K562 (cell line): ENCODE data around the gene SYT6. TPM values are rescaled to one million over a fixed set of nuclear protein-coding genes. Genes with fewer than 3 reads are reported as not detected.

Source experiments
- AFF4 ChIP-seq: sonication (generic); formaldehyde crosslinking; IDR thresholded peaks from 2 replicates; pipeline ENCODE4 v1.8.0; 2023; ENCODE audit warnings: mild to moderate bottlenecking, missing genetic modification reagents
- CSDE1 ChIP-seq, 2 experiments: fragments of 450-650 bp; IDR thresholded peaks; 2 replicates each; pipeline ENCODE4 v1.6.1; 2016; ENCODE audit warnings: mild to moderate bottlenecking in 1 of 2
- ETV1 ChIP-seq: fragments of 450-650 bp; conservative IDR thresholded peaks from 2 replicates; pipeline ENCODE4 v1.6.1; 2016; ENCODE audit warnings: missing genetic modification characterization, control low read depth, low read depth, missing compliant biosample characterization
- HIVEP1 ChIP-seq: fragments of 250-450 bp; sonication (Bioruptor Pico); IDR thresholded peaks from 2 replicates; pipeline ENCODE4 v1.4.0; 2020; ENCODE audit warnings: mild to moderate bottlenecking
- NR2C1 ChIP-seq, 2 experiments: fragments of 450-650 bp; IDR thresholded peaks; 2 replicates each; pipeline ENCODE4 v1.6.1; 2017; ENCODE audit warnings: mild to moderate bottlenecking in 2 of 2, antibody characterized with exemption in 1 of 2, inconsistent platforms in 1 of 2, missing compliant biosample characterization in 1 of 2, missing genetic modification characterization in 1 of 2
- POU5F1 ChIP-seq: fragments of 150-350 bp; IDR thresholded peaks from 2 replicates; pipeline ENCODE4 v1.6.1; 2014; ENCODE audit warnings: borderline replicate concordance, low read length, low read depth, mild to moderate bottlenecking; ENCODE audit not compliant: partially characterized antibody
- RREB1 ChIP-seq: fragments of 250-450 bp; sonication (Bioruptor Pico); IDR thresholded peaks from 2 replicates; pipeline ENCODE4 v1.4.0; 2020
- SRSF1 ChIP-seq: fragments of 200-400 bp; formaldehyde crosslinking; IDR thresholded peaks from 2 replicates; pipeline ENCODE4 v1.6.1; 2017; ENCODE audit warnings: mild to moderate bottlenecking, low read depth, low read length, moderate library complexity
- XRCC5 ChIP-seq: fragments of 200-400 bp; formaldehyde crosslinking; IDR thresholded peaks from 2 replicates; pipeline ENCODE4 v1.6.1; 2017; ENCODE audit warnings: low read depth, mild to moderate bottlenecking, low read length
- ZNF146 ChIP-seq: IDR thresholded peaks from one replicate; pipeline ENCODE4 v1.6.1; 2018; ENCODE audit warnings: missing compliant biosample characterization; ENCODE audit not compliant: unreplicated experiment
- ZNF347 ChIP-seq: fragments of 450-650 bp; formaldehyde crosslinking; IDR thresholded peaks from 2 replicates; pipeline ENCODE4 v1.4.0; 2020; ENCODE audit warnings: low read depth, mild to moderate bottlenecking, moderate library complexity
- ZNF551 ChIP-seq: fragments of 250-450 bp; sonication (Bioruptor Pico); IDR thresholded peaks from 2 replicates; pipeline ENCODE4 v1.5.0; 2021; ENCODE audit warnings: mild to moderate bottlenecking, moderate library complexity
- ZNF830 ChIP-seq: fragments of 250-450 bp; sonication (Bioruptor Pico); IDR thresholded peaks from 2 replicates; pipeline ENCODE4 v1.5.0; 2021; ENCODE audit warnings: mild to moderate bottlenecking
- polyA plus RNA-seq, 8 experiments: library from polyadenylated mRNA; depleted of rRNA in 4 of 8; stranded (reverse) in 5 of 8; unstranded in 3 of 8; fragments of >200 nt; fragmentation: Nextera tagmentation in 2 of 8; fragmentation: Illumina TruSeq in 1 of 8; extraction: Ambion mirVana in 2 of 8; extraction: Trizol in 1 of 8; gene quantifications; 2 replicates each; pipeline versions ENCODE4 v1.2.1 to v1.2.3, GENCODE V29; 2011 to 2014; ENCODE audit warnings: inconsistent platforms in 1 of 8, missing spikeins in 1 of 8
- total RNA-seq, 7 experiments: library from RNA; depleted of rRNA in 6 of 7; stranded (reverse); fragments of >200 nt in 6 of 7; fragmentation: Illumina TruSeq in 2 of 7; extraction: Trizol in 2 of 7; gene quantifications; 2 replicates each; pipeline versions ENCODE4 v1.2.1 to v1.2.3, GENCODE V29; 2011 to 2021; ENCODE audit warnings: low replicate concordance in 1 of 7

SYT6 gene
- total and polyA plus RNA-seq, 9 of the 15 experiments (the other 6 are each of a cell fraction or from before 2014, with no cell fraction given): 0.06 TPM; not detected in 8

- TF ChIP-seq RREB1 (CRISPR knock-in tag) (peak; percentile 74; the same call in 1 of the 2 replicates), HIVEP1 (no peak), ZNF551 (CRISPR knock-in tag) (no peak), XRCC5 (no peak), CSDE1 (IDR thresholded peaks at IDR 0.05) (peak in 1 of 2 experiments; percentile 66; a peak in 1 of 4 replicates), SRSF1 (no peak), ZNF146 (no peak), POU5F1 (no peak), ETV1 (tag) (no peak), NR2C1 (IDR thresholded peaks at IDR 0.05) (no peak), NR2C1 (tag; IDR thresholded peaks at IDR 0.05) (no peak), ZNF347 (CRISPR knock-in tag) (no peak), ZNF830 (CRISPR knock-in tag) (no peak), AFF4 (no peak)
These were observed 685 bp upstream of the SYT6 start (continued) for GRCh38 chr1:114154146-114154962.
